OCI-LY7 (cell line): Measurements from ENCODE around the gene LAMC1.

Experiments used
- EZH2phosphoT487 ChIP-seq: fragments of 200-600 bp; sonication (generic); IDR thresholded peaks from 2 replicates; pipeline ENCODE4 v1.6.1; 2018; ENCODE audit warnings: low read depth, borderline replicate concordance, mild to moderate bottlenecking, mixed run types, antibody characterized with exemption, low read length, moderate library complexity, mixed read lengths
- TF ChIP-seq, protein P1 (sequence below): fragments of 200-600 bp; sonication (generic); conservative IDR thresholded peaks from 2 replicates; pipeline ENCODE4 v1.5.1; 2014; ENCODE audit warnings: mild to moderate bottlenecking, antibody characterized with exemption, low read length, moderate library complexity, mixed read lengths

DNA sequence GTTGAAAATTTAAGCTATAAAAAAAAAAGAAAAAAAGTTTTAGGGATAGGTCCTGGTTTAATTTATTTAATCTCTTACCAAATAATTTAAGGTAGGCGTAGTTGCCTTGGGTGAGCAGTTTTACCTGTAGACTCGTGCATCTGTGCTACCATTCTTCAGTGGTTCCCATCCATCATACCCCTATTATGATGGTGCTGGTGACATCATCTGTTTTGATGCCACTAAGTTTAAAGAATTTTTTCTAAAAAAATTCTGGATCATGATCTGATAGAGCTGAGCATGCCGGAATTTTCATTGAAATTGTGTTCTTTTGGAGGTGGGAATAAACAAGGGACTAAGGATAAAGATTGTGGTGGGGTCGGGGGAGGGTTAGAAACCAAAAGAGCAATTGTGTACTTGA, 15.7 kb downstream of the LAMC1 start:
- TF ChIP-seq EZH2phosphoT487, result no peak
- TF ChIP-seq, protein P1, sequence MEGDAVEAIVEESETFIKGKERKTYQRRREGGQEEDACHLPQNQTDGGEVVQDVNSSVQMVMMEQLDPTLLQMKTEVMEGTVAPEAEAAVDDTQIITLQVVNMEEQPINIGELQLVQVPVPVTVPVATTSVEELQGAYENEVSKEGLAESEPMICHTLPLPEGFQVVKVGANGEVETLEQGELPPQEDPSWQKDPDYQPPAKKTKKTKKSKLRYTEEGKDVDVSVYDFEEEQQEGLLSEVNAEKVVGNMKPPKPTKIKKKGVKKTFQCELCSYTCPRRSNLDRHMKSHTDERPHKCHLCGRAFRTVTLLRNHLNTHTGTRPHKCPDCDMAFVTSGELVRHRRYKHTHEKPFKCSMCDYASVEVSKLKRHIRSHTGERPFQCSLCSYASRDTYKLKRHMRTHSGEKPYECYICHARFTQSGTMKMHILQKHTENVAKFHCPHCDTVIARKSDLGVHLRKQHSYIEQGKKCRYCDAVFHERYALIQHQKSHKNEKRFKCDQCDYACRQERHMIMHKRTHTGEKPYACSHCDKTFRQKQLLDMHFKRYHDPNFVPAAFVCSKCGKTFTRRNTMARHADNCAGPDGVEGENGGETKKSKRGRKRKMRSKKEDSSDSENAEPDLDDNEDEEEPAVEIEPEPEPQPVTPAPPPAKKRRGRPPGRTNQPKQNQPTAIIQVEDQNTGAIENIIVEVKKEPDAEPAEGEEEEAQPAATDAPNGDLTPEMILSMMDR, result no peak
